Stimulated activated CD4-positive, alpha-beta T cell treated with anti-CD3 and anti-CD28 coated beads, TNF-alpha, amount 100 ng/mL, for 24 hours (primary cell): ENCODE measurements around the gene NKIRAS1.
"Not testable (repeated sequence)": the region's sequence is repeated elsewhere in the genome, so short reads cannot be mapped to it uniquely, and the experiment has no call there.

Experiments
- DNase-seq, 3 experiments: peaks; one replicate each; pipeline ENCODE4 v3.0.0-alpha.2; 2020; ENCODE audit warnings: low read depth in 3 of 3

Gene NKIRAS1

GRCh38 chr3:23870663-23871043, 46.1 kb downstream of the NKIRAS1 start:
- not testable (repeated sequence) for DNase-seq

DNA sequence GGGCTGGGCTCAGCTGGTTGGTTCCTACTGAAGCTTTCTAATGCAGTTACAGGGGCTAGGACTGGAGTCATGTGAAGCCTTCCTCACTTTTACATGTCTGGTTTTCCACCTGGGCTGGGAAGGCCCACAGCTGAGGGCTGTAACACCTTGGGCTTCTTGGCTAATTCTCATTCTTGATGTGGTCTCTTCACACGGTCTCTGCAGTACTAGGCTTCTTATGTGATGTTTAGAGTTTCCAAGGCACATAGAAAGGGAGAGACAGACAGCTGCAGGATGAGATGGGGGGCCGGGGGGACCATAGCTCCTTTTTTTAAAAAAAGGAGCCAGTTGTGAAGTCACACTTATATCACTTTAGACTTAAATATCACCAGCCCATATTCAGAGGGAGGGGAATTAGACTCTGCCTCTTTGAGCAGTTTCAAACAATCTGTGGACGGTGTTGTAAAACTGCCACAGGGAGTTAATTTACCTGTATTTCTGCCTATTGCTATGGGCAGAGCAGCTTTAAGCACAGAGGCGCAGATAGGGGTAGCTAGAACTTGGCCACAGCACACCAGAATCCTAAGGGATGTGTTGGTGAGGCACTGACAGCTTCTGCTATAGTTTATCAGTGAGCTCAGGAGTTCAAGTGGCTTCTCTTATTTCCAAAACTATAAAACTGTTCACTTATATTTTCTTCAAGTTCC, 46.7 kb downstream of the NKIRAS1 start:
- no peak for DNase-seq

DNA sequence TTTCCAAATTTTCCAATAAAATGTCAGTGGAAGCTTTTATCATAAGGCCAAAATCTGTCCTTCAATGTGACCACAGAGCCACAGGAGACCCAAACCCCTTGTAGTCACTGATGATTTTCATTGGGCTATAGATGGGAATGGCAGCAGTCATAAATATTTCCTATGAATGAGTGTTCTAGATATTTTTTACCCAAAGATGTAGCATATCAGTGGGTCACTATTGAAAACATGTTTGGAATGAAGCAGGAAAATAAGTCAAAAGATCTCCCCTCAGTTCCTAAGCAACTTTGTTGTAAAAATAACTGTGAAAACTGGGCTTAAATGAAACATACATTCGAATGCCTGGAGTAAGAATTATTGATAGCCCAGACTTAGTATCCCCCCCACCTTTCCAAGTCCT, 49.0 kb downstream of the NKIRAS1 start:
- DNase-seq = no peak

DNA sequence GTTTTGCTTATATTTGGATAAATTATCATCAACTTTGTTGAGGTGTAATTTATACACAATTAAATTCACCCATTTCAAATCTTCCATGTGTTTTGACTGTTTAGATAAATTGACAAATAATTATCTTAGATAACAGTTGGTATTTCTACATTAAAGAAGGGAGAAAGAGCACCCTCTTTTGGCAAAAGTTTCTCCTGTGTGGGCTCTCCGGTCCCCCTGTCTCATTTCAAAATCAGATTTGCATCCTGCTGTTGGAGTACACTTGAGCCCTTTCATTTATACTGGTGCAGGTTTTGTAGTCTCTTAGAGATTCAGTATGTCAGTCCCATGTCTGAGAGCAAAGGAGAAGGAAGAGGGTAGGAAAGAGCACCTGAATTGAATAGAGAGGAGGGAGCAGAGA, 49.4 kb downstream of the NKIRAS1 start:
- DNase-seq = no peak

- DNase-seq = no peak
Observed at GRCh38 chr3:23865595-23866396, 51.0 kb downstream of the NKIRAS1 start.

DNA sequence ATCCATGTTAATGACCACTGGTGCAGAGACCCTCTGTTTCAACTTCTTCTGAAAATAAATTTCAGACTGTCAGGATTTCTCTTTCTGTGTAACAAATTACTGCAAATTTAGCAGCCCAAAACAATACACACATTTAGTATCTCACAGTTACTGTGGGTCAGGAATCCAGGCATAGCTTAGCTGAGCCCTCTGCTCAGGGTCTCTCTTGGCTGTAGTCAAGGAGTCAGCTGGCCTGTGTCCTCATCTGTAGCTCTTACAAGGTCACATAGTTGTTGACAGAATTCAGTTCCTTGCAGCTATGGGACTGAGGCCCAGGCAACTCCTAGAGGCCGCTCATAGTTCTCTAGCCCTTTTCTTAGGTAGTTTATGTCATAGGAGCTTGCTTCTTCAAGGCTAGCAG, 51.9 kb downstream of the NKIRAS1 start:
- no peak for DNase-seq

- no peak for DNase-seq
Observed at GRCh38 chr3:23863060-23863459, 53.7 kb downstream of the NKIRAS1 start.

- DNase-seq = no peak
Observed at GRCh38 chr3:23861689-23862088, 55.1 kb downstream of the NKIRAS1 start.

- no peak for DNase-seq
Observed at GRCh38 chr3:23859839-23860382, 56.9 kb downstream of the NKIRAS1 start.

DNA sequence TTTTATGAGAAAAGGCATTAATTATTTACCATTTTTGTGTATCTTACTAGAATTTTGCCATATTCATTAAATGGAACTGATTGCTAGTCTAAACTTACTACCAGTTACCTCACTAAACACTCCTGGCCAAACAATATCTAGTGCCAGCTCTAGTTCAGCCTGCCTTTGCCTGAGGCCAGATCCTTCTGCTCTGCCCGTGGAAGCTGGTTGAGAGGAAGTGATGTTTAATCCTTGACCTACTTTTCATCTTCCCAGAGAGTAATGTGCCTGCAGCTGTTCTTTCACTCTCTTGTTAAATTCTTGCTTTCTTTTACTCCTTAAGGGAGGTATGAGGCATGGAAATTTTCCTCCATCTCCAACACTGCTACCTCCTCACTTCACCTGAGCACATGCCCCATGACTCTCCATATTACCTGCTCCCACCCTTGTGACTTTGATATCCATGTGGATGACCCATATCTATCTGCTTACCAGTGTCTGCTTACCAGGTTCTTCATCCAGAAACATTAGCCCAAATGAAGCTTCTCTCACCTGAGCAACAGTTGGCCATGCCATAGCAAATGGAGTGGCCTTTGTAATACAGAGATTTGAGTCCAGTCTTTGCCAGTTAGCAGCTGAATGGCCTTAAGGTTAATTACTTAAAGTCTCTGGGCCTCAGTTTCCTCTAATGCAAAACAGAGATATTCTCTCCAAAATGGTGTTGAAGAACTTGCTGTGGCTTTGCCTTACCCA, 57.6 kb downstream of the NKIRAS1 start:
- no peak for DNase-seq

GRCh38 chr3:23856286-23856685, 60.5 kb downstream of the NKIRAS1 start:
- DNase-seq = no peak

DNA sequence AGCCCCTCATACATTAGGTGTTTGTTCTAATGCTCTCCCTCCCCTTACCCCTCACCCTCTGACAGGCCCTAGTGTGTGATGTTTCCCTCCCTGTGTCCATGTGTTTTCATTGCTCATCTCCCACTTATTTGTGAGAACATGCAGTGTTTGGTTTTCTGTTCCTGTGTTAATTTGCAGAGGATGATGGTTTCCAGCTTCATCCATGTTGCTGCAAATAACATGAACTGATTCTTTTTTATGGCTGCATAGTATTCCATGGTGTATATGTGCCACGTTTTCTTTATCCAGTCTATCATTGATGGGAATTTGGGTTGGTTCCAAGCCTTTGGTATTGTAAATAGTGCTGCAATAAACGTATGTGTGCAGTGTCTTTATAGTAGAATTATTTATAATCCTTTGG, 67.3 kb downstream of the NKIRAS1 start:
- not testable (repeated sequence) for DNase-seq

- no peak for DNase-seq
Observed at GRCh38 chr3:23845326-23846216, 71.2 kb downstream of the NKIRAS1 start.

GRCh38 chr3:23843869-23844268, 72.9 kb downstream of the NKIRAS1 start:
- no peak for DNase-seq
